Mucosa of rectum (tissue), 2 donors: ENCODE measurements around the gene SCN2A.

ENCODE experiments used
- H3K27ac ChIP-seq, 2 donors: one replicate each; pipeline ENCODE4 v1.7.0; 2013; ENCODE audit warnings: inconsistent platforms in 2 of 2, low read depth in 2 of 2, low read length in 2 of 2
- H3K27me3 ChIP-seq, 2 donors: one replicate each; pipeline ENCODE4 v1.7.0; 2013; ENCODE audit warnings: low read length in 2 of 2; ENCODE audit not compliant: control insufficient read depth in 2 of 2, insufficient read depth in 2 of 2
- H3K36me3 ChIP-seq, 2 donors: one replicate each; pipeline ENCODE4 v1.7.0; 2013; ENCODE audit warnings: low read length in 2 of 2; ENCODE audit not compliant: control insufficient read depth in 2 of 2, insufficient read depth in 2 of 2
- H3K4me1 ChIP-seq, 2 donors: one replicate each; pipeline ENCODE4 v1.7.0; 2013; ENCODE audit warnings: low read length in 2 of 2, mild to moderate bottlenecking in 1 of 2; ENCODE audit not compliant: control insufficient read depth in 2 of 2, insufficient read depth in 2 of 2
- H3K4me3 ChIP-seq, 2 donors: one replicate each; pipeline ENCODE4 v1.7.0; 2013; ENCODE audit warnings: low read length in 2 of 2
- H3K9ac ChIP-seq, 2 donors: one replicate each; pipeline ENCODE4 v1.7.0; 2013; ENCODE audit warnings: low read length in 2 of 2, low read depth in 1 of 2, mild to moderate bottlenecking in 1 of 2
- H3K9me3 ChIP-seq, 2 donors: one replicate each; pipeline ENCODE4 v1.7.0; 2013; ENCODE audit warnings: low read length in 2 of 2; ENCODE audit not compliant: control insufficient read depth in 2 of 2
- donor health status: healthy.
- donor health status: Normal muscosa, but diverticular disease.

Gene SCN2A

GRCh38 chr2:165208094-165208493, 31.1 kb upstream of the SCN2A start:
- no peaks in the 10 kb centered on the region for H3K36me3 ChIP-seq
- no peak overlapping the region for H3K27ac ChIP-seq
- H3K27me3 ChIP-seq, result no peaks in the 10 kb centered on the region
- H3K4me3 ChIP-seq, result no peak overlapping the region
- no peak overlapping the region for H3K9ac ChIP-seq
- no peaks in the 10 kb centered on the region for H3K9me3 ChIP-seq
- H3K4me1 ChIP-seq, result no peaks in the 10 kb centered on the region

GRCh38 chr2:165214093-165214492, 25.1 kb upstream of the SCN2A start:
- Histone ChIP-seq H3K4me3 (no peak overlapping the region), H3K4me1 (no peaks in the 10 kb centered on the region), H3K9me3 (no peaks in the 10 kb centered on the region), H3K9ac (no peak overlapping the region), H3K36me3 (no peaks in the 10 kb centered on the region), H3K27ac (no peak overlapping the region), H3K27me3 (no peaks in the 10 kb centered on the region)

GRCh38 chr2:165219481-165219880, 19.7 kb upstream of the SCN2A start:
- H3K4me3 ChIP-seq, result no peak overlapping the region

GRCh38 chr2:165224941-165225340, 14.3 kb upstream of the SCN2A start:
- no peaks in the 10 kb centered on the region for H3K9me3 ChIP-seq
- no peaks in the 10 kb centered on the region for H3K4me1 ChIP-seq
- H3K27ac ChIP-seq, result no peak overlapping the region
- no peaks in the 10 kb centered on the region for H3K36me3 ChIP-seq
- no peak overlapping the region for H3K9ac ChIP-seq
- H3K27me3 ChIP-seq, result no peaks in the 10 kb centered on the region
- no peak overlapping the region for H3K4me3 ChIP-seq

More at GRCh38 chr2:165219481-165219880, 19.7 kb upstream of the SCN2A start:
- H3K9me3 ChIP-seq, result no peaks in the 10 kb centered on the region
- peaks cover 0 to 2% of the 10 kb centered on the region in 2 donors for H3K27me3 ChIP-seq
- H3K4me1 ChIP-seq, result no peaks in the 10 kb centered on the region
- H3K36me3 ChIP-seq, result no peaks in the 10 kb centered on the region
- no peak overlapping the region for H3K9ac ChIP-seq
- H3K27ac ChIP-seq, result no peak overlapping the region

DNA sequence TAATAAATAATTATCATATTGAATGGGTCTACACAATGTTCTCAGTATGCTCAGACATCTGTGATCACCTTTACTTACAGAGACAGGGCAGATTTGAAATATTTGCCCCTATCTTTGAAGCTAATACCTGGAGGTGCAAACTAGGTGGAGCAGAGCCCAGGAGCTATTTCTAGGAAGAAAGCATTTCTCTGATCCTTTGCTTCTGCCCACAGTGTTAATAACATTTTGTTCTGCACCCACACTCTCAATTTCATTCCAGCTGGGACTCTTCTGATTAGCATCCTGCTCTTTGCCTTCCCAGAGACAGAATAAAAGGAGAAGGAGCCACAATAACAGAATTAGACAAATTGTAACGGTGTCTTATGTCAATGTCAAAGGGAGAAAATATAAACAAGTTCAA, 11.6 kb upstream of the SCN2A start:
- Histone ChIP-seq H3K4me1 (no peaks in the 10 kb centered on the region), H3K9ac (no peak overlapping the region), H3K36me3 (no peaks in the 10 kb centered on the region), H3K4me3 (no peak overlapping the region), H3K27ac (no peak overlapping the region), H3K27me3 (no peaks in the 10 kb centered on the region), H3K9me3 (no peaks in the 10 kb centered on the region)

GRCh38 chr2:165237056-165237455, 2.2 kb upstream of the SCN2A start:
- Histone ChIP-seq H3K9ac (no peak overlapping the region), H3K27ac (no peak overlapping the region), H3K27me3 (no peaks in the 10 kb centered on the region), H3K36me3 (no peaks in the 10 kb centered on the region), H3K4me3 (no peak overlapping the region), H3K9me3 (no peaks in the 10 kb centered on the region), H3K4me1 (no peaks in the 10 kb centered on the region)

DNA sequence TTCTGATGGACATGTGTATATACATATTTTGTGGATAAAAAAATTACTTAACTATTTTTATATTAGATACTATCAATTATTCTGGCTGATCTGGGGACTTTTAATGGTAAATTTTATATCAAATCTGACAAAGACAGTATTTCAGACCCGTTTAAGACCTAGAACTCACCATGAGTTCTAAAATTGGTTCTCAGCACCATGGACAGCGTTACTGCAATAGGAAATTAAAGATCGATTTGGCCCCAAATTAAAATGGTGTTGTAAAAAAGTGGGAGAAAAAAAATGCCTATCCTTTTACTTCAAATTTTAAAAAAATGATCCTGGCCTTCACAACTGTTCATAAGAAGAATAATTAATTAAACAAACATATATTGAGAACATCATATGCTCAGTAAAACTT, 919 bp upstream of the SCN2A start:
- Histone ChIP-seq H3K36me3 (no peaks in the 10 kb centered on the region), H3K27me3 (no peaks in the 10 kb centered on the region), H3K4me3 (no peak overlapping the region), H3K4me1 (no peaks in the 10 kb centered on the region), H3K27ac (no peak overlapping the region), H3K9ac (no peak overlapping the region), H3K9me3 (no peaks in the 10 kb centered on the region)

- Histone ChIP-seq H3K27me3 (no peaks in the 10 kb centered on the region), H3K9me3 (no peaks in the 10 kb centered on the region), H3K4me1 (no peaks in the 10 kb centered on the region), H3K27ac (no peak overlapping the region), H3K4me3 (no peak overlapping the region), H3K9ac (no peak overlapping the region), H3K36me3 (no peaks in the 10 kb centered on the region)
Observed at GRCh38 chr2:165239856-165240515, 772 bp downstream of the SCN2A start.

- no peak overlapping the region for H3K4me3 ChIP-seq
- H3K36me3 ChIP-seq, result no peaks in the 10 kb centered on the region
- H3K27me3 ChIP-seq, result no peaks in the 10 kb centered on the region
- H3K4me1 ChIP-seq, result no peaks in the 10 kb centered on the region
- H3K9me3 ChIP-seq, result no peaks in the 10 kb centered on the region
- H3K9ac ChIP-seq, result no peak overlapping the region
- H3K27ac ChIP-seq, result no peak overlapping the region
Observed at GRCh38 chr2:165240916-165241315, 1.7 kb downstream of the SCN2A start.

- H3K27ac ChIP-seq, result no peak overlapping the region
- H3K4me1 ChIP-seq, result no peaks in the 10 kb centered on the region
- H3K9ac ChIP-seq, result no peak overlapping the region
- no peaks in the 10 kb centered on the region for H3K27me3 ChIP-seq
- H3K4me3 ChIP-seq, result no peak overlapping the region
- no peaks in the 10 kb centered on the region for H3K36me3 ChIP-seq
- no peaks in the 10 kb centered on the region for H3K9me3 ChIP-seq
Observed at GRCh38 chr2:165245081-165245793, 6.0 kb downstream of the SCN2A start.
